ENCODE measurements around the gene TRPM6.

Gene TRPM6

DNA sequence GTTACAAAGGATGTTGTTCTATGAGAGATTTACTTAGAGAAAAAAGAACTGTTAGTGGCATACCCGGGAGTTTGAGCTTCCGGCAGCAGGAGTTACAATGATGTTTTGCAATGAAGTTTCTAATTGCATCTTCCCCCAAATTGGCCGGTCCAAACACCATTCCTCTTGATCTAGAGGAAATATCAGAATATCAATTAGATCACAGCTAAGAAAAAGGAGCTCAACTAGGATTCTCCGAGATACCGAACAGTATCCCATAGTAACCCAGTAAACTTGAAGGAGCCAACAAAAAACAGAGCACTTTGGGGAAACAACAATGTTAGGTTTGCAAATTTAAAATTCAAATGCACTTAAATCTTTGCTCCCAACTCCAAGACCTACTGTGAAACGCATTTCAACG is 159.5 kb downstream of the TRPM6 start:
- in situ Hi-C loops (cut with MboI; ENCODE audit: low sequenced_read_pairs) = no loop called here

DNA sequence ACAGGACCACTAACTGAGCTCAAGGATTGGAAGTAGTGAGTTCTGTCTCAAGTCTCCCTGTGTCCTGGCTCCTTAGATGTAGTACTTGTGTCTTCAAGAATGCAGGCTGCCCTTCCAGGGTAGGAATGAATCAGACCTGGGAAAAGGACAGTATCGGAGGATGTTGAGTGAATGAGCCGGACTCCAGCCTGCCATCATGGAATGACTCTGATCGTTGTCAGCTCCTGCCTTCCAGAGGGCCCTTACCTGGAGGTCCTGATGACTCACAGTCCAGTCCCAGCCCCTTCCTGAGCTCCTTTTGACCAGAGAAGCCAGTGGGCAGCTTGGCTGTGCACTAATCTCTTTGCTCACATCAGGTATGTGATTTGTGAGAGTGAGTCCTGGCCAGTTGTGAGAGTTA is 161.1 kb downstream of the TRPM6 start:
- in situ Hi-C loops (cut with MboI; ENCODE audit: low sequenced_read_pairs) = no loop called here

DNA sequence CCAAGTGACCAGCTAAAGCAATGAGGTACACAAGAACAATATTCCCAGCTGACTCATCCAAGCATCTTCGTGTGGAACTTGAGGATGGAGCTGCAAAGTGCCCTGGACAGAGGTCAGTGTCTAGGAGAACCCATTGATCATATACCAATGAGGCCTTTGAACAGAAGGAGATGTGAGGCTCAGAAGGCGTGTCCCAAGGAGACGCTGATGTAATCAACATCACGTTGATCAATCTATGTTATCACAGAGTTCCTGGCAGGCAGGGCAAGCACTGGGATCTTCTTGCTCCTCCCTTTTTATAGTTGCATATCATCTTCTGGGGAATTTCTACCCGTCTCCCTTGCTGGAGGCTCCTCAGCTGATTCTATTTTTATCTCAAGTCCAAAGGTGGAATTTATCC is 163.4 kb downstream of the TRPM6 start:
- in situ Hi-C loops (cut with MboI; ENCODE audit: low sequenced_read_pairs) = no loop called here

DNA sequence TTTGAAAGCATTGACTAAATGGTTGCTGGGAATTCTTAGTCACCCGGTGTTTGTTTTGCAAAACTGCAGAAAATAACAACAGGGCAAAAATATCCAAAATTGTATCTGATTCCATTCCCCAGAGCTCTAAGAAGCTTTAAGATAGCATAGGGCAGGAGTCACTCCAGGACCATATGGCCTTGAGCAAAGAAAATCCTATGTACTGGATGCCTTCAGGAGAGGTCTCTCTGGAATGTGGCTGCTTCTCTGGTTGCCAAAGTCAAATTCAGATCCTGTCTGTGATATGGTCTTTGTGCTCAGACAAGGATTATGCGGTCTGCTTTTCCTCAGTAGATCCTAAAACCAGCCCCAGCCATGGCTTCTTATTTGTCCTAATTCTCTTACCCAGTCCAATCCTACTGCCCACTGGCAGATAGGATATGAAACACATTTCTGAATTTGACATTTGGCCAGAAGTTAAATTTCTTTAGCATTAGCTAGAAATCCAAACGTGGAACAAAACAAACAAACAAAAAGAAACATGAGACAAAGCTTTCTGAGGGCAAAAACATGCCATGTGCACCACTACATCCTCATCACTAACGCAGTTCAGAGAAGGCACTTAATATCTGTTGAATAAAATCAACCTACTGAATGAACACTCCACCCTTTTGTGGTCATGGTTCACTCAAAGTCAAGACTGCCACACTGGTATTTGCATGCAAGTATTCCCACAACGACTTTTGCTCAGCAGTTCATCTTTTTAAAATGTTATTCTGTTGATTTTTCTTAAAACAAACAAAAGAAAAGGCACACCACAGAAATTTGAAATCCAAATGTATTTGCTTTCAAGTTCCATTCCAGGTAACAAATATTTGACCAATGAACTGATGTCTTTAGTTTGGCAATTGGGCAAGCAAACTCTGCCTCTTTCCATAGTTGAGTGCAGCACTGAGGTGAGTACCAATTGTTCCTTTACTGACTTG is 165.7 kb downstream of the TRPM6 start:
- in situ Hi-C loops (cut with MboI; ENCODE audit: low sequenced_read_pairs) = no loop called here

DNA sequence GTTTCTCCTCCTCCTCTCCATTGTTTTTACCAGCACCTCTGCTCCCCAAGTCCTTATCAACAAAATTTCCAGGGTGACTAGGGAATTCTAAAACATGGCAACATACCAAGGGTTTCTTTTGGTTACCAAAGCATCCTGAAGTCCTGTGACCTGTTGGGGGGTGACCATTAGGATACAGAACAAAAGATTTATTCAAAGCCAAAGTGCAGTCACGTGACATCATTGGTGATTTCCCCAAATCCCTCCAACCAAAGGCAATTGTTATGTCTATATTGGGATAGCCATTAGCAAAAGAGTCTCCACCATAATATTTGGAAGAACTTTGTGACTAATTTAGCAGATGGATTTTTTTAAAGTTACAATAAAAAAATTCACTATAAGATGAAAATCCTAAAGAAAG is 168.4 kb downstream of the TRPM6 start:
- in situ Hi-C loops (cut with MboI; ENCODE audit: low sequenced_read_pairs) = no loop called here

DNA sequence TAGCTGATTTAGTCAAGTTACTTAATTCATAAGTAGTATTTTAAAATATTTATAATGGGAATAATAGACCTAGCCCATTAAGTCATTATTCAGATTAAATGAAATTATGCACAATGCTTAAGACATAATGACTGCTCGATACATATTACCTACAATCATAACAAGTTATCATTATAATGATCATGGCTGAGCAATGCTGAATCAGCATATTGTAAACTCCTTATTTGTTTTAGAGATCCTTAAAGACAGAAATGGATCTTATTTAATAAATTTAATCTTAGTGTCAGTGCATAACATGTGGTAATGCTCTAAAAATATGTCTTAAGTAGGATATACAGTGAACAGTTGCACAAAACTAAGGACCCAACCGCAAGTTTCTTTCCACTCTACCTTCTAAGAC is 169.0 kb downstream of the TRPM6 start:
- in situ Hi-C loops (cut with MboI; ENCODE audit: low sequenced_read_pairs) = no loop called here

DNA sequence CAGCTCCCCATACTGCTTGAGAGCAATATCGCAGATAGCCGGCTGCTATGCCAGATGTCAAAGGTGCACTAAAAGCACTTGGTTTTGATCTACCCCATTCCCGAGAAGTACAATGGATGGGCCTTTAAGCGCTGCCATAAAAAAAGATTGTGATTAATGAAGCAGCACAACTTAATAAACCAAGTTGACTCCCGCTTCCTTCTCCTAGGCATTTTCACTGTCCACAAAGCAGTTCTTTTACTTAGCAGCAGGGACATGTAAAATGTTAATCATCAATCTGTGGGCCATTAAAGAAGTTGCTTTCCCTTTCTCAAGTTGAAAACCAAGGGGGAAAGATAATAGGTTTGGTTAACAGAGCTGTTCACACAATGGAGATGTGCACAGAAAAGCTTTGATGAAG is 176.4 kb downstream of the TRPM6 start:
- in situ Hi-C loops (cut with MboI; ENCODE audit: low sequenced_read_pairs) = no loop called here

DNA sequence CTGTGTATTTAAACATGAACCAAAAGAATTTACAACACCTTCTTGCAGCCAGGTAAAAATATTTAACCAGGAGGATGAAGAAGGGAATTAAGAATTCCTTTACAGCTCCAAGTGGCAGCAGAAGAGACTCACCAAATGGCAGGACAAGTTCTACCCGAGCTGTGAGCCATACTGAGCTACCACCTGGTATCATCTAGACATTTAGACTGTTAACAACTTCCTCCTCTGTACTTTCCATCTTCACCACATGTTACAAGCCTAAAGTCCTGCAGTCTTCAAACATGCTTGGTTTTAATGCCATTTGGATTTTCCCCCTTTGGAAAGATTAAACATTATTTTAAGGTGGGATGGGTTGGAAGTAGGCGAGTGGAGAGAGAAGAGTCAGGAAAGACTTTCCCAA is 190.2 kb downstream of the TRPM6 start:
- in situ Hi-C loops (cut with MboI; ENCODE audit: low sequenced_read_pairs) = no loop called here

DNA sequence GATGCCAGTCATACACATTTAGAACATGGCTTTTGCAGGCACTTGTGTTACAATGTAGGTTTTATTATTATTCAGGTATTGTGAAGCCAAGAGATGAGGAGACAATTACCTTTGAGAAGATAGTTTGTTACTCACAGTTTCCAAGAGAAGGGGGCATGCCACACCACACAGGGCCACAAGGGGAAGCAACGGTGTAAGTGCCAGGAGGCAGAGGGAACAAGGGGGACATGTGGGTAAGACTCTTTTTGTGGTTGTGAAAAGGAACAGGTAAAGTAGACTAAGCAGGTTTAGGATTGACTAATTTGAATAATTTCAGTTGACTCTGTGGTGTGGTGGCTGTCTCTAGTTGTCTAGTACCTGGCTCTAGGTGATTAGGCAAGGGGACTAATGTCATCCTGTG is 191.2 kb downstream of the TRPM6 start:
- in situ Hi-C loops (cut with MboI; ENCODE audit: low sequenced_read_pairs) = no loop called here

DNA sequence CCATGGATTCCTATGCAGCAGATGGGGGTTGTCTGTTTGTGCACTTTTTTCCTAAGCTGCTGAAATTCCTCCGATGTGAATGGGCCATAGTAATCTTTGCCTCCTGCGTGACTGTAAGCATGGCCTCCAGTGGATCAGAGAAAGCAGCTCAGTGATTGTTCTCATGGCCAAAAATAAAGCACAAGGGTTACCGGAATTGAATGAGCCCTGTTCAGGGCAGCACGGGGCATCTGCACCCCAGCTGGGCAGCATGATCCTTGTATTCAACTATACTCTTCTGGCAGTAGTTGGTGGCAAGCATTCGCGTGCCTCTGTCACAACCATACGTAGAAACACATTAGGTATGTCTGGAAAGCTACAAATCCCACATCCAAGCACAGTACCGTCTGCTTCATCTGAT is 196.7 kb downstream of the TRPM6 start:
- in situ Hi-C loops (cut with MboI; ENCODE audit: low sequenced_read_pairs) = no loop called here

DNA sequence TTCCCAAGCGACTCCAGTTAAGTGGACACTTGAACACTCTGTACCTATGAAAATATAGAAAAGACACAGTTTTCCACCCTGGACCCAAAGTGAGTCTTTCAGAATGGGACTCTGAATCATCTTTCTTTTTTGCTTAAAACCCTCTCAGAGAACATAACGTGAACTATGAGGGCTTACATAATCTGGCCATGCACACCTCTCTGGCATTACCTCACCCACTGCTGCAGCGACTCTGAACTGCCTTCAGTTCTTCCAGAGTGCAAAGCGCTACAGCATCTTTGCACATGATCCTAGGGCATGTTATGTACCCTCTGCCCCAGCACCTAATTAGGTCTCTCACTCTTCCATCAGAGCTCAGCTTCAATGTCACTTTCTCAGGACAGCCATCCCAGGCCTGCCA is 204.4 kb downstream of the TRPM6 start:
- in situ Hi-C loops (cut with MboI; ENCODE audit: low sequenced_read_pairs) = no loop called here

DNA sequence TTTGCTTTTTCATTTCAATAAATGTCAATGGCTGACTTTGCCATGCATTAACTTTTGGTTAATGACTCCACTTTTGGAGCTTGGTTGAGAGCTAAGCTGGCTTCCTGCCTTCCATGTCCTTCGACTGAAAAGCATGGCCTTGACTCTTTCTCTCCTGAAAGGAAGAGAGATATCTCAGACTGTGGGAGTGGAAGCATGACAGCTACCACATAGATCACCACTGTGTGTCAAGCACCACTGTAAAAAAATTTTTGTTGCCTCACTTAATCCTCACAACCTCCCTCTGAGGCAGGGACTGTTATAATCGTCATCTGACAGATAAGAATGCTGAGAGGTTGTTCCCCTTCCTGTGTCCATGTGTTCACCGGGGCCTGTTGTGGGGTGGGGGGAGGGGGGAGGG is 205.8 kb downstream of the TRPM6 start:
- in situ Hi-C loops (cut with MboI; ENCODE audit: low sequenced_read_pairs) = no loop called here

DNA sequence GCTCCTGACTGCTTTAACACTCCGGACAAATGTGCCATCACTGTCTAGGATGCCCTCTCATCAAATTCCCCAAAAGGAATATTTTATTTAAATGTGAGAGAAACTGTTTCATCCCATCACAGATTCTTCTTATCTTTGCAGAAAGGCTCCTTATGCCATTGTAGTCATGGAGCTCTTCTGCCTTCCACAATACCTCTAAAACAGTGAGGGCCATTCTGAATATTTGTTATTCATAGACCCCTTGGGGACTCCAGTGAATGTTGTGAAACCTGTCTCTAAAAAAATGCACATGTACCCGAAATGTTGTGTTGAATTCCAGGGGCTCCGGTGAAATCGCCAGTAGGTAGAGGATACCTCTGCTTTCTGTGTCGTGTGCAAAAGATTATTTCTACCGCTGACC is 213.6 kb downstream of the TRPM6 start:
- in situ Hi-C loops (cut with MboI; ENCODE audit: low sequenced_read_pairs) = no loop called here

All from HL-60/S4 treated with retinoic acid at 250 ng/mL for 4 days and 3 days (cell line).